Stomach (tissue), 9 donors: ENCODE results near the gene HAUS8. TPM values are rescaled to one million over a fixed set of nuclear protein-coding genes. Genes with fewer than 3 reads are reported as not detected.

ENCODE experiments used
- DNase-seq, 2 donors: peaks; one replicate each; pipeline versions ENCODE4 v3.0.0 to v3.0.0-alpha.2; 2013 to 2019
- H3K27ac ChIP-seq, 5 donors: fragments of 200-600 bp in 4 of 5; sonication (generic) in 4 of 5; one replicate each; pipeline ENCODE4 v1.5.1; 2013 to 2019; ENCODE audit warnings: mild to moderate bottlenecking in 1 of 5, moderate library complexity in 1 of 5
- H3K27me3 ChIP-seq, 3 donors: fragments of 200-600 bp; sonication (generic); one replicate each; pipeline ENCODE4 v1.5.1; 2017 to 2019; ENCODE audit warnings: mixed run types in 1 of 3
- H3K36me3 ChIP-seq, 4 donors: fragments of 200-600 bp; sonication (generic); 1 replicate in 3 of 4; 2 replicates in 1 of 4; pipeline ENCODE4 v1.5.1; 2016 to 2019
- H3K4me1 ChIP-seq, 4 donors: fragments of 200-600 bp; sonication (generic); one replicate each; pipeline ENCODE4 v1.5.1; 2016 to 2019
- H3K4me3 ChIP-seq, 4 donors: fragments of 200-600 bp; sonication (generic) in 3 of 4; one replicate each; pipeline ENCODE4 v1.5.1; 2016 to 2019; ENCODE audit warnings: mild to moderate bottlenecking in 1 of 4
- H3K9me3 ChIP-seq, 4 donors: fragments of 200-600 bp; sonication (generic); one replicate each; pipeline ENCODE4 v1.5.1; 2016 to 2019
- CTCF ChIP-seq, 7 experiments: fragments of 450-650 bp in 4 of 7; fragments of 200-600 bp in 3 of 7; sonication (generic) in 3 of 7; IDR thresholded peaks; one replicate each; pipeline ENCODE4 v1.5.1; 2016 to 2019; ENCODE audit warnings: antibody characterized with exemption in 7 of 7, control low read depth in 2 of 7, mild to moderate bottlenecking in 1 of 7
- EP300 ChIP-seq: sonication (generic); formaldehyde crosslinking; IDR thresholded peaks from one replicate; pipeline ENCODE4 v1.6.1; 2017; ENCODE audit warnings: antibody characterized with exemption
- POLR2A ChIP-seq, 4 donors: fragments of 450-650 bp; IDR thresholded peaks; one replicate each; pipeline ENCODE4 v1.6.1; 2016; ENCODE audit warnings: antibody characterized with exemption in 4 of 4, control low read depth in 2 of 4, mild to moderate bottlenecking in 1 of 4, moderate library complexity in 1 of 4
- POLR2AphosphoS5 ChIP-seq, 3 donors: sonication (generic); formaldehyde crosslinking; IDR thresholded peaks; one replicate each; pipeline ENCODE4 v1.6.1; 2016; ENCODE audit warnings: antibody characterized with exemption in 3 of 3
- WGBS, 5 donors: extraction: QIAGEN DNeasy Blood & Tissue Kit in 3 of 5; methylation state at CpG; one replicate each; pipeline versions ENCODE4 v1.1.5 to v1.1.7; 2013 to 2018; 5-methylcytosine and 5-hydroxymethylcytosine counted together
- intact Hi-C: fragments of 100-400 bp; cut with DNase I; formaldehyde crosslinking; loops from one replicate; pipeline ENCODE4 v1.15.1; 2023; ENCODE audit warnings: low total_unique reads
- polyA plus RNA-seq, 3 donors: library from polyadenylated mRNA; stranded (reverse); fragments of 200-250 nt; gene quantifications; one replicate each; pipeline ENCODE4 v1.2.3, GENCODE V29; 2013
- total RNA-seq, 5 donors: library from RNA; depleted of rRNA; stranded (reverse); fragments of >200 nt; gene quantifications; one replicate each; pipeline versions ENCODE4 v1.1.0 to v1.2.3, GENCODE V29; 2014 to 2016
- donor health status: healthy with polysubstance abuse.
- donor health status: Bipolar disorder and iron deficiency.
- donor health status: healthy.

HAUS8 gene
- total and polyA plus RNA-seq, 8 donors: 0.45 to 27.2 (median 9.0) TPM

- 75 to 82% (median 77%) methylated on average over 9 of the region's 9 CpGs for WGBS, 5 donors
- no peak for DNase-seq
- no peaks in the 10 kb centered on the region for H3K9me3 ChIP-seq
- H3K36me3 ChIP-seq: peaks cover 0 to 22% (median 12%) of the 10 kb centered on the region in 4 donors
- intact Hi-C loops: loop anchor here (10.0 kb wide), 1 partner anchor 47 kb away; the partner anchor contains the start of genes HAUS8 and MYO9B
- no peaks in the 10 kb centered on the region for H3K27me3 ChIP-seq
- peaks cover 0 to 51% (median 11%) of the 10 kb centered on the region in 4 donors for H3K4me1 ChIP-seq
- TF ChIP-seq POLR2A (IDR thresholded peaks at IDR 0.05): no peak
- H3K4me3 ChIP-seq: no peak overlapping the region
- no peak overlapping the region for H3K27ac ChIP-seq
Measured at GRCh38 chr19:17121736-17122293, 46.6 kb upstream of the HAUS8 start.

- H3K36me3 ChIP-seq: peaks cover 0 to 26% (median 16%) of the 10 kb centered on the region in 4 donors
- 91 to 95% (median 93%) methylated on average over 5 of the region's 5 CpGs for WGBS, 5 donors
- H3K9me3 ChIP-seq: no peaks in the 10 kb centered on the region
- peaks cover under 1 to 32% (median 9%) of the 10 kb centered on the region in 4 donors for H3K4me1 ChIP-seq
- no peak for DNase-seq
- TF ChIP-seq POLR2AphosphoS5 (IDR thresholded peaks at IDR 0.05) (no peak), POLR2A (IDR thresholded peaks at IDR 0.05) (no peak), CTCF (IDR thresholded peaks at IDR 0.05) (no peak), EP300 (no peak)
- H3K27me3 ChIP-seq: no peaks in the 10 kb centered on the region
- H3K27ac ChIP-seq: no peak overlapping the region
- no peak overlapping the region for H3K4me3 ChIP-seq
- intact Hi-C loops: no loop called here
Measured at GRCh38 chr19:17118957-17119356, 43.7 kb upstream of the HAUS8 start.

- H3K4me1 ChIP-seq: peaks cover 11 to 42% (median 20%) of the 10 kb centered on the region in 4 donors
- TF ChIP-seq POLR2A (IDR thresholded peaks at IDR 0.05) (no peak), EP300 (no peak), CTCF (IDR thresholded peaks at IDR 0.05) (no peak), POLR2AphosphoS5 (IDR thresholded peaks at IDR 0.05) (no peak)
- no peaks in the 10 kb centered on the region for H3K9me3 ChIP-seq
- H3K27me3 ChIP-seq: no peaks in the 10 kb centered on the region
- no peak overlapping the region for H3K4me3 ChIP-seq
- intact Hi-C loops: no loop called here
- peak overlapping the region in 3 of 5 donors; percentile 16 to 56 (median 20) for H3K27ac ChIP-seq
- H3K36me3 ChIP-seq: peaks cover 0 to 33% (median 17%) of the 10 kb centered on the region in 4 donors
- 70 to 84% (median 77%) methylated on average over 14 of the region's 14 CpGs for WGBS, 5 donors
- no peak for DNase-seq
Measured at GRCh38 chr19:17116996-17117702, 41.9 kb upstream of the HAUS8 start.

GRCh38 chr19:17114414-17114831 is 39.2 kb upstream of the HAUS8 start:
- intact Hi-C loops: no loop called here
- peak in 1 of 2 donors; percentile 37 for DNase-seq
- TF ChIP-seq POLR2AphosphoS5 (IDR thresholded peaks at IDR 0.05) (no peak), POLR2A (IDR thresholded peaks at IDR 0.05) (no peak), EP300 (no peak), CTCF (IDR thresholded peaks at IDR 0.05) (no peak)
- 44 to 67% (median 60%) methylated on average over 8 to 12 of the region's 12 CpGs for WGBS, 5 donors
- peaks cover 11 to 54% (median 24%) of the 10 kb centered on the region in 4 donors for H3K4me1 ChIP-seq
- H3K27ac ChIP-seq: peak overlapping the region; percentile 22 to 72 (median 57)
- H3K4me3 ChIP-seq: no peak overlapping the region
- H3K9me3 ChIP-seq: no peaks in the 10 kb centered on the region
- no peaks in the 10 kb centered on the region for H3K27me3 ChIP-seq
- peaks cover 0 to 48% (median 32%) of the 10 kb centered on the region in 4 donors for H3K36me3 ChIP-seq
